GM18502 (cell line): ENCODE data around the gene SGO2.
A peak's percentile ranks its signal among the peaks of the same experiment; 100 is the strongest.
"Not testable (repeated sequence)": the region's sequence is repeated elsewhere in the genome, so short reads cannot be mapped to it uniquely, and the experiment has no call there.

Source experiments
- ATAC-seq: cut with Tn5 transposase; IDR thresholded peaks from one replicate; pipeline ENCODE4 v1.9.1; 2021; ENCODE audit warnings: mild to moderate bottlenecking; ENCODE audit not compliant: unreplicated experiment, poor library complexity

Gene SGO2

DNA sequence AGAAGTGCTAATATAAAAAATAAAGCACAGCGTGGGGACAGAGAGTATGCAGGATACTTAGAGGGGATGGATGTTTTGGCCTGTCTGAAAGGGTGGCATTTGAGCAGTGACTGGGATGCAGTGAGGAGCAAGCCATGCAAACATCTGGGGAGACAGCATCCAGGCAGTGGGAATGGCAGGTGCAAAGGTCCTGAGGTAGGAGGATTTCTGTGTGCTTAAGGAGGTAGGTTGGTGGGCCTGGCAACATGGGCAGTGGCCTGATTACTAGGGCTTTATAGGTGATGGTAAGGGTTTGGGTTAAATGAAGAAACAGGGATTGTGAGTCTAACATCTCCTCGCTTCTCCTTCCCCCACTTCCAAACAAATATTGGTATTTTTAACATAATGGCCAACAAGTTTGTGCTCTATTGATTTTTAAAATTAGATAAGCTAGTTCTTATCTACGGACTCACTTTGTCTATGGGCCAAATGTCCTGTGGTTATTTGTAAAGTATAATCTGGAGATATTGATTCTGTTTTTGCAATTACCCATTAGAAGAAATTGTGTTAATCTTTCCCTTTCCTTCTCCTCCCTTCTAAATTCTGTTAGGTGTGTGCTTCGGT, 62.2 kb downstream of the SGO2 start:
- ATAC-seq: no peak

DNA sequence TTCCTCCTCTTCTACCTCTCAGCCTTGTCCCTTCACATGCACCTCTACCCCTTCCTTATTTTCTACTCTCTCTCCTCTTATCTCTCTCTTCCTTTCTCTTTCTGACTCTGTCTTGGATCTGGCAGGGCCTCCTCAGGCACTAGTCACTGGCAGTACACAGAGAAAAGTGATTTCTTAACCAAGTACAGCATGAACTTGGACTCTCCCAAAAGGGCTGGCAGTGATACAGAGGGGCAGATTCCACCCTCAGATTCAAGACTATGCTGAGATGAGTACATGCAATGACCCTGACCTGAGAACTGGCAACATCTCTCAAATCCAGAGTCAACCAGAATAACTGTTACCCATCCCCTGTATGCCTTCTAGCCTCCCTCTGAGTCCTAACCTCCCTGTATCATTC, 64.1 kb downstream of the SGO2 start:
- no peak for ATAC-seq

DNA sequence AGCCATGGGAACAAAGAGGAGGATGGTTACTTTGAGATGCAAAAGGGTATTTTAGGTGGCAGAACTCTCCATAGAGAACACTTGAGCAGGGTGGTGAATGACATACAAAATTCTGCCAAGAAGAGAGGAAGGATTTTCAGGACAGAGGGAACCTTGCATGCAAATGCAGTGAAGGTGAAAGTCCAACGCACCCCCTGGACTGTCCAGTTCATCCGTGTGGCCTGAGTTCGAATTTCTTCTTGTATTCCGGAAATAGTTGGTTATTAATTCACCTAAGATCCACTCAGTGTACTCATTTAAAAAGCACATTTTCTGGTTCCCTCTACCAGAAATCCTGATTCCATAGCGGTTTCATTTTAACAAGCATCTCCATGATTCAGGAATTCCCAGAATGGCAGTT, 65.3 kb downstream of the SGO2 start:
- ATAC-seq: no peak

DNA sequence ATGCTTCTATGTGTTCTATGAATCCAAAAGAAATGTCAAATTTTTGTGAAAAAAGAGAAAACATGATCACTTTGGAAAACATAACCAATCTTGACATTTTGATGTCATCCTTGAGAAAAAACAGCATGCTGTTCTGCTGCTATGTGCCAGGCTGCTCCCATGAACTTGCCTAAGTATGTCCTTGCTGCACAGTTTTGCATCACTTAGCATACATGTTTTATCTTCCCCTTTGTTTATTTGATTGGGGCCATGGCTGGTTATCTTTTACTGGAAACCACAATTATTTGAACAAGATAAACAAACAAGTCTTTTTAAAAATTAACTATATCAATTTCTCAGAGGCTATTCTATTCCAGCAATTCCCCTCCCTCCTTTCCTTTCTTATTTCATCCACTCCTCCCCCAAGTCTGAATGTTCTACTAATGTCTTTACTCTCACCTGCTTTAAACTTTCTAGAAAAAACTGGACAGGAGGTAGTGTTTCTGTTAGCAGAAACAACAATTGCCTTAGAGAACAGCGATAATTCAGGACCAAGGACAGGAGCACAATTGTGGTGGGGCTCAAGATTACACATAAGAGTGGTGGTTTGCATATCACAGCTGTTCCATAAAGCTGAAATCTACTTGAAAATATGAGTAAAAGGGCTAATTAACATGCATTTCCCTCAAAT, 66.5 kb downstream of the SGO2 start:
- ATAC-seq: no peak

DNA sequence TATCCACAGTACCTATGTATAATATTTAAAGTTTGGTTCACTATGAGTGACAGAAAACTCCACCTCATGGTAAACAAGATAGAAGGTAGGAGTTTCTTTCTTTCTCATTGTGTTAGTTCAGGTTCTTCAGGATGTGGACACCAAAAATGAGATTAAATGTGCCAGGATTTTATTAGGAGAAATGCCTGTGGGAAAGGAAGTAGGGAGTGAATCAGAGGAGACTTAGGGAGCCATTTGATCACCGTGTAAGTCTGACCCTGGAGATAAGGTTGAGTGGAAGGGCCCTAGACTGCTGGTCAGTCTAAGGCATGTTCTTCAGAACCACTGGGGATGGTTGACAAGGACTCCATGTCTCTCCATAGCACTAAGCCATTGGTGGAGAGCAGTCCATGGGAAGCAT, 67.9 kb downstream of the SGO2 start:
- no peak for ATAC-seq

DNA sequence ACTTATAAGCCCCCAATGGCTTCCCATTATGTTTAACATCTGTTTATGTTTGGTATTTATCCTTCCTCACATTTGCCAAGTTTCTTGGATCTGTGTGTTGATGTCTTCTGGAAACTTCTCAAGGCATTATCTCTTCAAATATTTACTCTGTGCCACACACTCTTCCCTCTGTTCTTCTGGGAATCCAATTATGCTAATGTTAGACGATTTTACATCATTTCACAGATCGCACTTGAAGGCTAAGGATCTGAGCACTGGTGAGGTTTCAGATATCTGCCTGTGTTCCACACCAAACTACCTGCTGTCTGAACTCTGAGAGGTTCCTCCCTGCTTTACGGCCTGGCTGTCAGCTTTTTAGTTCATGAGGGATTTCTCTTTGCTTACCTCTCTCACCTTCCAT, 69.9 kb downstream of the SGO2 start:
- no peak for ATAC-seq

DNA sequence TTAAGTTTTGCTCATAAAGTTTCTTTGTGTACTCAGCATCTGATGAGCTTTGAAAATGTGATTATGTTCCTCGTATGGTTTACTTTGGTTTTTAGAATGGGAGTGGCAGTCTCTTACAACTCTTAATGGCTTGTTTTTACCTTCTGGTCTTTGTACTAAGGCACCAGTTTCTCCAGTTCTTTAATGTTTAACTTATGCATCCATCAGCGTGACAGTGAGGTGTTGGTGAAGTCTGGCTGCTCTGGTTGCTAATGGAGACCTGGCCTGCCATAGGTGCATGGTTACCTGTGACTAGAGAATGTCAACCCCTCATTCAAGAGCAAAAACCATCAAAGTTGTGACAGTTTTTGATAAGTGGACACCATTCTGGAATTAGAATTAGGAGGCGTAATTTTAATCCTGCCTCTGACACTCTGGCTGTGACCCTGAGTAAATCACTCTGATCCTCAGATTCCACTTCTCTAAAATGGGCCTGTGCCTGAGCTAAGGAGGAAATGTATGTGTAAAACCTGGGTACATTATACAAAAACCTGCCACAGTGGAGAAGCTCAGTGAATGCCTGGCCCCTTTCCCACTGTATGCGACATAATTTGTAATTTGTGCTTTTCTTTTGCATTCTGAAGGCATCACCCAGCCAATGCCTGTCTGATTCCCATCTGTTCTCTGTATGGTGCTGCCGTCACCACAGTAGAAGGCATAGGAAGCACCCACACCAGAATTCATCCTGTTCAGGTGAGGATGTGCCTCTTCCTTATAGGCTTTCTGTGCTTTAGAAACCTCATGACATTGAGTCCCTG, 71.0 kb downstream of the SGO2 start:
- no peak for ATAC-seq

DNA sequence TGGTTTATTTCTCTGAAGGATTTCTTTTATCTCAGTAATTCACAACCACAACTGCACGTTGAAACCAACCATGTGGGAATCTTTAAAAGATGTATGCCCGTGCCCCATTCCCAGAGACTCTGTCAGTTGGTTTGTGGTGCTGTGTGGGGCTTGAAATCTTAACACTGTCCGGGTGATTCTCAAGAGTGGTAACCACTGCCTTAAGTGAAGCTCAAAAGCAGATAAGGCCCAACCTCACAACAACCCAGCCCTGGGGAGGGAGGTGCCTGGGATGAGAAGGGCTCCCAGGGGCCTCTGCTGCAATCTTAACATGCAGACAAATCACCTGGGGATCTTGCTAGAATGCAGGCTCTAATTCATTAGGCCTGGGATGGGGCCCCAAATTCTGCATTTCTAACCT, 73.2 kb downstream of the SGO2 start:
- ATAC-seq: no peak

DNA sequence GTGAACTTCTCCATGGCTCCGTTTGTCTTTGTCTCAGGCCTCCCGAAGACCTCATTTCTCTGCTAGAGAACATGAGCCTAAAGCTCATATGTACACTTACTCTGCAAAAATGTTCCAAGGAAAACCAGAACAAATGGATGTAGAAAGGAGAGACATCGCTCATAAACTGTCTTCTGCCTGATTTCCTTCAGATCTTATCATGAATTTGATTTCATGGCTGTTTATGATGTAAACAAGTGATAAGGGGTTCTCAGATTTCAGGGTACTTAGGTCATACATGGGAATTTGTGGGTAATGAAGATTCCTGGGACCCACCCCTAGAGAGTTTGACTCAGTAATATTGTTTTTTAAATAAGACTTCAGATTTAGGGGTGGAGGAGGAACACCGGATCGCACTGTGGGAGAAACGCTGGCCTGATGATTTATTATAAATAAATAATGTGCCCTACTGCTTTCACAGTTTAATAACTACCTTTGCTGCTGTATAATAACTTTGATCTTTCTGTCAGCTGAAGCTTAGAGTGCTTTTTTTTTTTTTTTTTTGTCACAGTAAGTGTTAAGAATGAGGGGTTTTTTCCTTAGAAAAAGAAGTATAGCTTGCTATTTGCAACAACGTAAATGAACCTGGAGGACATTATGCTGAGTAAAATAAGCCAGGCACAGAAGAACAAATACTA, 74.7 kb downstream of the SGO2 start:
- no peak for ATAC-seq

DNA sequence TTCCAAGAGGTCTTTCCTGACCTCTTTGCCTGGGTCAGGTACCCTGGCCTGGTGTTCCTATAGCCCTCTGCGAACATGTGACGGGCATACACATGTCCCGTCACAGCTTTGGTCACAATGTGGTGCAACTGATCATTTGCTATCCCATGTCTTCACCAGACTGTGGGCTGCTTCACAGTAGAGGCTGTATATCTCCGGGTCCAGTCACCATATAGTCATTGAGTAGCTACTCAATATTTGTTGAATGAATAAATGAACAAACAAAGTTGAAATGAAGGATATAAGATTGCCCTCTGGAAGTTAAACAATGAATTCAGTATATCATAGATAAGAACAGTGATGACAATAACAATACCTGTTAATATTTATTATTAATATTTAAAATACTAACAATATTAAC, 76.6 kb downstream of the SGO2 start:
- ATAC-seq: no peak

DNA sequence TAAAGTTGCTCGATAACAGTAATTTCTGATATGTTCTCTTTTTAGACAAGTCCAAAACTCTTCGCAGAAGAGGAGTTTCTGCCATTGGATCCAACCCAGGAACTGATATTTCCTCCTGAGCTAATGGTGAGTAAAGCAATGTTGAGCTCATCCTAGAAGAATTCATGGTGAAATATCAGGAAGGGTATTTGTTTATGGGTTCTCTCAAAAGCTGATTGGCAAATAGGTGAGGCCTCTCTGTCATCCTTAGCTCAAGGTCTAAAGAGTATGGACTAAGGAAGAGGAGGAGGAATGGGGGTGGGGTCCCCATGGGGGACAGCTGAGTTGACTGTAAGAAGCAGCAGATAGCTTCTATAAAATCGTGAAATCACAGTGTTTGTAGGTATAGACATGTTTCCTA, 78.0 kb downstream of the SGO2 start:
- no peak for ATAC-seq

DNA sequence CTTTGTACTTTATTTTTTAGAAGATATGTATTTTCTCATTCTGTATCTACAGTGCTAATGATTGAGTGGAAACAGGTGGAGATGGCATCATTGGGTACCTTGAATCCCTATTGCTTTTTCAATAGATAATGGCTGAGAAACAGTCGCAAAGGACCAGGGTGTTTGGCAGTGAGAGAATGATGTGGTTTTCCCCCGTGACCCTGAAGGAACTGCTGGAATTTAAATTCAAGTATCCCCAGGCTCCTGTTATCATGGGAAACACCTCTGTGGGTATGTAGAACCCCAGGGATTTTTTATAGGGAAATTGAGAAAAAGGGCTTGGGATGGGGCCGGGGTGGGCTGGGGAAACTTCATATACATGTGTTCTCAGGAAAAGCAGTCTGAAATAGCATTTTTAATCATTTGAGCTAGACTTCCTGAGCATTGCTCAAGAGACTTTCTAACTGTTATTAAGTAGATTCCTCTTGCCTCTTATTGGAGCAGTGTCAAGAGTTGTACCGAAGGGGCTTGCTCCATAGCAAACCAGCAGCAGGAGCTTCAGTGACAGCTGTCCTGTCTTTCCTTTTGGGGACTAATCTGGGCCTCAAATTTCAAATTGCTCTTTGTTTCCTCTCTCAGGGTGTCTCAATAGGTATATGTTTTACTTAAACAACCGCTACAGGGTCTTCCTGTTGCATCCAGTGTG, 78.7 kb downstream of the SGO2 start:
- ATAC-seq: no peak

DNA sequence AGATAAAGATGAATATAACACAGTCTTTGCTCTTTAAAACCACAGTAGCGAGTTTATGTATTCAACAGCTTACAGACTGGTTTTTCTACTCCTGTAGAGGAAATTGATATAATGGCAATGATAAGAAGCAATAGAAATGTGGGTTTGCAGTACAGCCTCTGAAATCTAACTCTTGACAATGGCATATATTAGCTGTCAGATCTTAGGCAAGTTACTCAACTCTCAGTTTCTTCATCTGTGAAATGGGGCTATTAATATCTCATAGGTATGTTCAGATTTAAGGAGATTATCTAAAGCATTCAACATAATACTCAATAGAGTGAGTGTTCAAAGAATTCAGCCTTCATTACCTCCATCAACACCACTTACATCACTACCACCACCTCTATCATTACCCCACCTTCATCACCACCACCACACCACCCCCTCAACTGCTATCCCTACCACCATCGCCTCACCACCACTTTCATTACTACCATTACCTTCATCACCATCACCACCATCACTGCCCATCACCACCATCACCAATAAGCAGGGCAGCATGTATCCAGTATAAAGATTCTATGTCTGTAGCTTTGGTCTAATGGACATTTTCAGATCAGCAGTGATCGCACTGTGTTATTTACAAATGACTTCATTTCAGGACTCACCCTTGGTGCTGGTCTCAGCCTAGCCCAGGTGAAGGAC, 82.5 kb downstream of the SGO2 start:
- no peak for ATAC-seq

DNA sequence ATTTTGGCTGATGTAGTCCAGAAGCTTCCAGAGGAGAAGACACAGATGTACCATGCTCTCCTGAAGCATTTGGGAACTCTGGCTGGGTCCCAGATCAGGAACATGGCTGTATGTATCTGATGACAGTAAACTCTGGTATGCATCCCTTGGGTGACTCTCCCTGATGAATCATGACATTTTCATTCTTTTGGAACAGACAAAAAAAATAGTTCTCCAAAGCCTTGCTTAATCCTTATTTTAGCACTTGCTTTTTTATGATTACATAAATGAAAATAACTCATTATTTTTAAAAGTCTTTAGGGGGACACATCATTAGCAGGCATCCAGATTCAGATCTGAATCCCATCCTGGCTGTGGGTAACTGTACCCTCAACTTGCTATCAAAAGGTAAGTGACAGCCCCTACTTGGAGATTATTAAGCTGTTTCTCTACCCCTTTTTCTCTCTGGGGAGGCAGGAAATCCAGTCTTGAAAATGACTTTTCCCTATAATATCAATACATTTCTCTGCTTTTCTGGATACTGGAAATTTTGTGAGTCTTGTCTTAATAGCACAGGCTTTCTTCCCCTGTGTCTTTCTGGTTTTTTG, 83.1 kb downstream of the SGO2 start:
- no peak for ATAC-seq

DNA sequence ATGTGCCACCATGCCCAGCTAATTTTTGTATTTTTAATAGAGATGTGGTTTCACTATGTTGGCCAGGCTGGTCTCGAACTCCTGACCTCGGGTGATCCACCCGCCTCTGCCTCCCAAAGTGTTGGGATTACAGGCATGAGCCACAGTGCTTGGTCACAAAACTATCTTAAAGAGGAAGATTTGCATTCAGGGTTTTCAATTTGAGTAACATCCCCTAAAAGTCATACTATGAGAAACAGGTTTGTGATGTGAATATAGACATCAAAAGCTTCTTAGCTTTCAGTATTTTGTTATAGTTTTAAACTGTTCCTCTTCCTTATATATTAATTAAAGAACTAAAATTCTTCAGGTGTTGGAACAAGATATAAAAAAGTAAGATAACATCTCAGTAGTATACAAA, 84.2 kb downstream of the SGO2 start:
- not testable (repeated sequence) for ATAC-seq

DNA sequence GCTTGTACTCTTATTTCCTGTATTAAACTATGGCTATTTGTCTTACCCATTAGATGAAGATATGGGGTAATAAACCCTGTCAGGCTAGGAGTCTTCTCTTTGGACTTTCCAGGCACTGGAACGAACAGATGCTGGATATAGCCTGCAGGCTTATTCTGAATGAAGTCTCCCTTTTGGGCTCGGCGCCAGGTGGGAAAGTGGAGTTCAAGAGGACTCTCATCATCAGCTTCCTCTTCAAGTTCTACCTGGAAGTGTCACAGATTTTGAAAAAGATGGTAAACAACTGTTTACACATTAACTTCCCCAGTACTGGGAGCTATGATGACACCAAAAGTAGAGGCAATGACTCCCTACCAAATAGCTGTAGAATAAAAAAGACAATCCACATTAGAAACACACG, 87.7 kb downstream of the SGO2 start:
- ATAC-seq: no peak

DNA sequence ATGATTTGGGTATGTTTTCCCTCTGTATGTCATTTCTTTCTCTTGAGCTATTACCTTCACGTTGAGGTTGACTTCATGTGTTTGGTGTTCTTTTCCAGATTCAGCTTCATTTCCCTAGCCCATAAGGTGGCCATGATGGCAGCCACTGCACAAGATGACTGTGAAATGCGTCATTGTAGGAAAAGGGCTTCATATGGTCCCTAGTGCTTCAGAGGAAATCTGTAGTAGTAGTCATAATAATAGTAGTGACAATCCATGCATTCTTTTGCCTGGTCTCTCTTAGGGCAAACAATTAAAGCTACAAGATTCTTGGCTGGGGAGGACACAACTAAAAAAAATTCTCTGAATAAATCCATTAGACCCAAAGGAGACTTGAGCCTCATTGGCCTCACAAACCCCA, 88.2 kb downstream of the SGO2 start:
- ATAC-seq: no peak

DNA sequence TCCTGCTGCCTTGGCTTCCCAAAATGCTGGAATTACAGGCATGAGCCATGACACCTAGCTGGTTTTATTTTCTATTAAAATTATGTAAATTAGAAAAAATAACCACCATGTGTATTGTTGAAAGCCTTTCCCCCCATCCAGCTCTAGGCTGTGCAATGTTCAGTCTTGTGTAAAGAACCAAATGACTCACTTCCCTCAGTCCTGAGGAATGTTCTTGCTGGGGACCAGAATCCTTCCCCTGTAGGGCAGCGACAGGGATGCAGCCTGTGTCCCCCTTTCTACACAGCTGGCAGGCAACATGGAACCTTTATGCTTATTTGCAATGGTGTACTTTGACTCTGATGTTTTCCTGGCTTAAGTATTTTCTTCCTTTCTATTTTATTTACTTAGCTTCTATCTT, 89.2 kb downstream of the SGO2 start:
- ATAC-seq: peak; percentile 52

DNA sequence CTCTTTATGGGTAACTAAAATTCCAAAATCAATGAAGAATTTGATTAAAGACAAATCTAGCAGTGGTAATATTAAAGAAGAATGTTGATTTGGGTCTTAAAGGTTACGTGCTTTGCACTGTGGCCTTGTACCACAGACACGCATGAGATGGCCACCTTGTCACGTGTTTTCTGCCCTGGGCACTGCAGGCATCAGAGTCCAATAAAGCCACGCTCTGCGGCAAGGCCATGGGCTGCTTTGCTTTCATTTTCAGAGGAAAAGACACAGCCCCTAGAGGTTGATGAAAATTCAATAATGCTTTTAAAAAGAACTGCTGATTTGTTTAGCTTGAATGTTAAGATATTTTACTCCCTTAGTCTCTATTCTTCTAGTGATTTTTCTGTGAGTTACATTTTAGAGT, 90.2 kb downstream of the SGO2 start:
- ATAC-seq: no peak

DNA sequence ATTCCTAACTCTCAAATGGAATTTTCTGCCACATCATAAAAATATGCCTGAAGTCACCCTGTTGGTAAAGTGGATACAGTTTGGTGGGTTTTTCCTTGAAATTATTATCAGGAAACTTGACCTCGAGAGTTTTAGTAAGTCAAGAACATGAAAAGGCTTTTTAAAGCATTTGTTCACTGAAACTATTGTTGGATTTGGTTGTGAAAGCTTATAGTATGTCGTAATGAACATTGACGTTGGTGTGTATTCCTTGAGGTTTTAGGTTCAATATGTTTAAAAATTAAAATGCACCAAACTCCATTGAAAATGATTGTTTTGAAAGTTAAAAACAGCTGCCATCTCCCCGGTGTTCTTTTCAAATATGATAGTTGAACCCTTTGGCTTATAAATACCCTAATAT, 90.6 kb downstream of the SGO2 start:
- ATAC-seq: no peak
